HL-60 (cell line): Measurements from ENCODE around the gene MAMDC2.

Source experiments
- CTCF ChIP-seq: IDR thresholded peaks from one replicate; pipeline ENCODE4 v1.5.1; 2011; ENCODE audit warnings: low read length, control low read depth, inconsistent platforms; ENCODE audit not compliant: insufficient read depth
- GABPA ChIP-seq: IDR thresholded peaks from 2 replicates; pipeline ENCODE4 v1.6.1; 2012; ENCODE audit warnings: low read depth
- POLR2AphosphoS5 ChIP-seq: IDR thresholded peaks from 2 replicates; pipeline ENCODE4 v1.6.1; 2012; ENCODE audit warnings: low read depth
- REST ChIP-seq: IDR thresholded peaks from 2 replicates; pipeline ENCODE4 v1.6.1; 2012; ENCODE audit warnings: low read depth; ENCODE audit not compliant: insufficient replicate concordance

GRCh38 chr9:70156729-70157128 is 113.1 kb downstream of the MAMDC2 start:
- TF ChIP-seq CTCF: no peak
- no peak for TF ChIP-seq GABPA
- no peak for TF ChIP-seq POLR2AphosphoS5
- no peak for TF ChIP-seq REST
